NCI-H345 treated with DMSO at 0.1 percent for 48 hours (cell line): ENCODE data around the gene SLA2.
"Not testable (repeated sequence)": the region's sequence is repeated elsewhere in the genome, so short reads cannot be mapped to it uniquely, and the experiment has no call there.

Source experiments
- DNase-seq: peaks from one replicate; lab custom pipeline; 2025; ENCODE audit not compliant: unreplicated experiment; lab: John Stamatoyannopoulos, UW

The SLA2 gene

GRCh38 chr20:36645998-36646397 is at the start of gene SLA2:
Gene SLA2 (minus strand): TSS chr20:36646196. CDS start chr20:36641335, 4,861 bp downstream.
- no peak for DNase-seq

- DNase-seq, result not testable (repeated sequence)
Observed at GRCh38 chr20:36695467-36695866, 49.5 kb upstream of the SLA2 start.

DNA sequence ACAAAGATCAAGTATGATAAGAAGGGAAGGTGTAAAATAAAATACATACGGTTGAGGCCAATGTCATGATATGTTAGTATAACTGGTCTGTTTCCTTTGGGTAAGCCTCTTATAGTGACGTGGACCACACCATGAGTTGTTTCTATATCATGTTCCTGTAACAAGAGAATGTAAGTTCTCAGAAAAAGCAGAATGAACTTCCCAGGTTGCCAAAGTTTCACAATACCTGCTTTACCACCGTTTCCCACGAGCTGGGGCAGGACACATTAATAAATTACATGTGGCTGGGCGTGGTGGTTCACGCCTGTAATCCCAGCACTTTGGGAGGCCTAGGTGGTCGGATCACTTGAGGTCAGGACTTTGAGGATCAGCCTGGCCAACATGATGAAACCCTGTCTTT is 42.6 kb upstream of the SLA2 start:
- DNase-seq, result no peak

GRCh38 chr20:36687850-36688249 is 41.9 kb upstream of the SLA2 start:
- DNase-seq, result no peak

DNA sequence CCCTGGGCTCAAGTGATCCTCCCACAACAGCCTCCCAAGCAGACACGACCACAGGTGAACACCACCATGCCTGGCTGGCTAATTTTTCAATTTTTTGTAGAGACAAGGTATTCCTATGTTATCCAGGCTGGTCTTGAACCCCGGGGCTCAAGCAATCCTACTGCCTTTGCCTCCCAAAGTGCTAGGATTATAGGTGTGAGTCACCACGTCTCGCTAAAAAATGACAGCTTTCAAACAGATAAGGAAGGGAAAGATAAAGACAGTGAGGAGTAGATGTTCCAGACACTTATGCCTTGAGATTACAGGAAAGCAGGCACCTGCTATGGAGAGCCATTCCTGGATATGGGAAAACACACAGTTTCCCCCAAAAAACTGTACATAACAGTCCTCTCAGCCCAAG is 40.9 kb upstream of the SLA2 start:
- no peak for DNase-seq

GRCh38 chr20:36686504-36686903 is 40.5 kb upstream of the SLA2 start:
- DNase-seq, result no peak

GRCh38 chr20:36684747-36685146 is 38.8 kb upstream of the SLA2 start:
- no peak for DNase-seq

GRCh38 chr20:36682311-36682710 is 36.3 kb upstream of the SLA2 start:
- DNase-seq, result no peak

DNA sequence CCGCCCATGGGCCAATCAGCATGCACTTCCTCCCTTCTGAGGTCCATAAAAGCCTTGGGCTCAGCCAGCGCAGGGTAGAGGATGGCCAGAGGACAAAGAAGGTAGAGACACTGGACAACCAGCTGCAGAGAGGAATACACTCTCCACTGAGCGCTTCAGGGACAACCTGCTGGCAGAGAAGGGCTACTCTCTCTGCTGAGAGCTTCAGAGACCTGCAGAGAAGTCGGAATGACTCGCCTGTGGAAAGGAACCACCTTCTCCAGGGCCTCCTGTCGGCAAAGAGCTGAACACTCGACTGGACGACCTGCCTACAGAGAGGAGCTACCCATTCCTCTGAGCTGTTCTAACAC is 31.4 kb upstream of the SLA2 start:
- DNase-seq, result no peak

- DNase-seq, result no peak
Observed at GRCh38 chr20:36676701-36677421, 30.9 kb upstream of the SLA2 start.

- DNase-seq, result not testable (repeated sequence)
Observed at GRCh38 chr20:36675545-36675944, 29.5 kb upstream of the SLA2 start.

GRCh38 chr20:36672991-36673390 is 27.0 kb upstream of the SLA2 start:
- no peak for DNase-seq

DNA sequence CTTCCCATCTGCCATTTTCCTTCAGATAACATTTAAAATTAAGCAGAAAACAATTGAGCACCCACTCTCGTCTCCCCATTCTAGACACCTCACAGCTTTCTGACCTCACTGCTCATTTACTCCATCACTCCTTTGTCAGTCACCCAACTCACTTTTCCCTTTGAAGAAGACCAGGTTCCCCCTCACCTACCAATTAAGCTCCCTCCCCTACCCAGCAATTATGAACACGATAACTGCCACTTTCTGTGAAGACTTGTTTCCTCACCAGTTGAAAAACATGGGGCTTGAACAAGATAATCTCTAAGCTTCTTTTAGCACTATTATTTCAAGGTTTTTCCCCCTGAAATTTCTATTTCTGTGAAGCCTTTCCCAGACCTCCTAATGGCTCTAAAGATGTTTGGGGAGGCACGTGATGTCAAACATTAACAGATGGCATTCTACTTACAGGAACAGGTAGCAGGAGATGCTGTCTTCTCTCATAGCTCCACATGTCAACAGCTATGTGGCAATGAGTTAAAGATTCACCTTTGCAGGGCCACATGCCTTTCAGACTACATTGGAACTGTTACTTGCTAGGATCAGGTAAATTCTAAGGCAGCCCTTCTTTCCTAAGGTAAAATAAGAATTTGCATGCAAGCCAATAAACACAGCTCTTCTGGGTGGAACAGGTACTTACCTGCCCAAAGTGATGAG is 24.8 kb upstream of the SLA2 start:
- DNase-seq, result no peak

- no peak for DNase-seq
Observed at GRCh38 chr20:36666181-36666740, 20.3 kb upstream of the SLA2 start.

DNA sequence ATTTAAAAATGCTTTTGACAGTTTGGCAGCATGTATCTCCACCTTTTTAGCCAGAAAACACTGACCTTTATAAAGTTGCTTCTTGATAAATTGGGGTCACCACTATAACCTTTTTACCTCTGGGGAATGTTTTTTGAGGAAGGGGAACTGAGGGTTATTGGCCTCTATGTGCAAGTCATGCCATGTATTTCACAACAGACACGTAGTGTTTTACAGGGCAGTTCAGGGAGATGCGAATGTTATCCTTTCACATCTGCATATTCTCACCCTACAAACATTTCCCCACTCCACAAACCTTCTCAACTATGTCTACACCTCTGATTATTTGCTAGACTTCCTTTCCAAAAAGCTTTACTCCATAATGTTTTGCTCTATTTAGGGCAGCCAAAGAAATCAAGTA is 17.0 kb upstream of the SLA2 start:
- no peak for DNase-seq

DNA sequence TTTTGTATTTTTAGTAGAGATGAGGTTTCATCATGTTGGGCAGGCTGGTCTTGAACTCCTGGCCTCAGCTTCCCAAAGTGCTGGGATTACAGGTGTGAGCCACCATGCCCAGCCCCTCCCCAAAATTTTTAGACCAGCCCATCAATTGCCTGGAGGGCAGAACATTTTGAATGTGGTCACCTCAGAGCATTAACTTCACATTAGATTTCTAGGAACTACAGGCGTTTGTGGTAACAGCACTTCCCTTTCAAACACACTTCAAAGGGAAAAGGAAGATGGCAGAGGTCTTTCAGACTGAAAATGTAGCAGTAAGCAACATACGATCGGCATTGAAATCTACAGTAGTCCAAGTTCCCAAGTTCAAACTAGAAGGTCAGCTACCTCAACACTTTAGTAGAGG is 12.3 kb upstream of the SLA2 start:
- no peak for DNase-seq

GRCh38 chr20:36656733-36657132 is 10.7 kb upstream of the SLA2 start:
- no peak for DNase-seq

DNA sequence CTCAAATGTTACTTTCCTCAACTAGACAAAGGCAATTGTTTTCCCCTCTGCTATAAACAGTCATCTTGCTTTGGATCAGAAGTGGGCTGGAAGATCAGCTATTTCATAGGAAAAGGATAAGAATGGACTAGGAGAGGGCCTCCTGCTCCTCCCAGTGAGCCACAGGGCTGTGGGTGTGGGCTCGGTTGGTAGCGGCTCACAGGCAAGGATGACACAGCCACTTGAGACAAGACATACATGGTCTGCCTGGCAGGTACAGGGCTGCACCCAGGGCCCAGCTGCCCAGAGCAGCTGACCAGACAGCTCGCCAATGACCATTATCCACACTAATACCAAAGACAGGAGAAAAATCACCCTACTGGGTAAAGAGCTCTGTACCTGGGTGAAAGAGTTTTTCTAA is 9.0 kb upstream of the SLA2 start:
- DNase-seq, result no peak

- no peak for DNase-seq
Observed at GRCh38 chr20:36654506-36654905, 8.5 kb upstream of the SLA2 start.

- no peak for DNase-seq
Observed at GRCh38 chr20:36653456-36653855, 7.5 kb upstream of the SLA2 start.

DNA sequence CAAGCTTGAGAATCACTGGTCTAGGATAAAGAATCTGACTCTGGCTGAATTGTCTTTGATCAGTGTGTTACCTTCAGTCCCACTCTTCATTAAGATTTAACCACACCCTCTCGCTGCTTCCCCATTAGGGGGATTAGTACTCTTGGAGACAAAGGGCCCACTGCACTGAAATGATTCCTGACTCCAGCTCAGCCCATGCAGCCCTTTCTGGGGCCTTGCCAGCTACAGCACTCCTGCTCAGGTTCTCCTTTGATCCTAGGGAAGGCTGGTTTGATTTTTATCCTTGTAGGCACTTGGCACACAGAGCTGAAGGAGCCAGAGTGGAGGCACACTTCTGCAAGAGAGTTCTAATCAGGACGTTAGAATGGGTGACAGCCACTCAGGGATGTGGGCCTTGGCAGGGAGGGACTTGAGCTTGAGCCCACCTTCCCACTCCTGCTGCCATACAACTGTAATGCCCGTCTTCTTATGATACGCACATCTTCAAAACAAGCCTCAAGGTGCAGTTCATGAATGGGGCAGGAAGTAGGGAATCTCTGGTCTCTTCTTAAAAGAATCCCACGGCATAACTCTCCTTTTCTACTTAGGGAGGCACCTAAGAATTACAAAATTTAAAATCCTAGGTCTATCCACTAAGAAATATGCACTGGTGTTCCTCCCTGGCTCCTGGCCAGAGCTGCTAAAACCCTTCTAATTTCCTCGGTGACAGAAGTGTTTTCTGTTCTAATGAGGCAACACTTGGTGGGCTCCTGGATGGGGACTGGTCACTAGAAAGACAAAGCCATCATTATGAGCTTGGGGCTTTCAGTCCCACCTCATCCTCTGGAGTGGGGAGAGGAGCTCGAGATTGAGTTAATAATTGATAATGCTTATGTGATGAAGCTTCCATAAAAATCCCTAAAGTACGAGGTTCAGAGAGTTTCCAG is 1.5 kb upstream of the SLA2 start:
- DNase-seq, result no peak
